HG03571 (cell line): ENCODE results near the gene MPHOSPH6.
"Not testable (repeated sequence)": the region's sequence is repeated elsewhere in the genome, so short reads cannot be mapped to it uniquely, and the experiment has no call there.

Experiments
- ATAC-seq: cut with Tn5 transposase; IDR thresholded peaks from one replicate; pipeline ENCODE4 v1.9.1; 2021; ENCODE audit not compliant: unreplicated experiment

Gene MPHOSPH6

DNA sequence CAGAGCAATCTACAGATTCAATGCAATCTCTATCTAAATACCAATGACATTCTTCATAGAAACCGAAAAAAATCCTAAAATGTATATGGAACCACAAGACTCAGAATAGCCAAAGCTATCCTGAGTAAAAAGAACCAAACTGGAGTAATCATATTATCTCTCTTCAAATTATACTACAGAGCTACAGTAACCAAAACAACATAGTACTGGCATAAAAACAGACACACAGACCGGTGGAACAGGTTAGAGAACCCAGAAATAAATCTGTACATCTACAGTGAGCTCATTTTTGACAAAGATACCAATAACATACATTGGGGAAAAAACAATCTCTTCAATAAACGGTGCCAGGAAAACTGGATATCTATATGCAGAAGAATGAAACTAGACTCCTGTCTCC, 45.4 kb downstream of the MPHOSPH6 start:
- ATAC-seq: no peak

DNA sequence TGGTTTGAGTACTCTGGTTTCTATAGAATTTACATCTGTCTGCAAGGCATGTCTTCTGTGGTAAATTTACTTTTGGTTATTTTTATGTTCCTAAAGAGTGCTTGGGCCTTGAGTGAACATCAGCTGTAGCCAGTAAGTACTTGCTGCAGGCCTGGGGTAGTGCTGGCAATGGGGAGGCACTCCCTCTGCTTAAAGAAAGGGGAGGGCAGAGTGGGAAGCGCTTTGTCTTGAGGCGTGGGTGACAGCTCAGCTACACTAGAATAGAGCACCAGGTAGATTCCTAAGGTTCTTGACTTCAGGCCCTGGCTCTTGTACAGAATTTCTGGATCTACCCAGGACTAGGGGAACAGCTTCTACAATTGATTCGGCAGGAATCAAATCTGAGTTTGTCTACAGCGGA, 50.6 kb downstream of the MPHOSPH6 start:
- ATAC-seq: no peak

DNA sequence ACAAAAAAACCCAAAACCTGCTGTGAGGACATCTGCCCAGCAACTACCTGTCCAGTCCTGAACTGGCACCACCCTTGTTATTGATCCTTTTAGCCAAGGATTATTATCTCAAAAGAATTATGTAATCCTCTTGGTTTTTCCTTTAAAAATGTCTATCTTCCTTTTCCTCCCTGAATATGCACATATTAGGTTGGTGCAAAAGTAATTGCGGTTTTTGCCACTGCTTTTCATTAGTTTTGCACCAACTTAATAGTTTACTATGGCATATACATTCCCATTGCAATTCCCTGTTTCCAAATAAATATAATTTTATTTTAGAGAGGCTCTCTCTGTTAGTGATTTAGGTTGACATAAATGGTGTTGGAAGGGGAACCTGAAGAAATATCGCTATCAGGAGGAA, 51.3 kb downstream of the MPHOSPH6 start:
- ATAC-seq: no peak

DNA sequence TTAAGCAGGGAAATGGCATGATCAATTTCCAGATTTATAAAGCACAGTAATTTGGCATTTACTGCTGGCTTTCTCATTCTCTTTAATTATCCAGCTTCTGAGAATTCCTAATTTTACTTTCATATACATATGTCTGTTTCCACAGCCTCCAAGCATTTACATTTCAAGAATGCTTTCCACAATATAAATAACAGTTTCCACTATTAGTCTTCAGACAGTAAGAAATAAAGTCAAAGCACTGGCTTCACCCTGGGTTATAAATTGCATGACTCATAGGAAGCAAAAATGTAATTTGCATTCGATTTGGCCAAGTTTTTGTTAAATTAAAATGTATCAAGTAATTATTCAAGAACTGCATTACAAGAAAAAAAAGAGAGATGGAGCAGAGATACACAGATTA, 53.5 kb downstream of the MPHOSPH6 start:
- ATAC-seq: no peak

DNA sequence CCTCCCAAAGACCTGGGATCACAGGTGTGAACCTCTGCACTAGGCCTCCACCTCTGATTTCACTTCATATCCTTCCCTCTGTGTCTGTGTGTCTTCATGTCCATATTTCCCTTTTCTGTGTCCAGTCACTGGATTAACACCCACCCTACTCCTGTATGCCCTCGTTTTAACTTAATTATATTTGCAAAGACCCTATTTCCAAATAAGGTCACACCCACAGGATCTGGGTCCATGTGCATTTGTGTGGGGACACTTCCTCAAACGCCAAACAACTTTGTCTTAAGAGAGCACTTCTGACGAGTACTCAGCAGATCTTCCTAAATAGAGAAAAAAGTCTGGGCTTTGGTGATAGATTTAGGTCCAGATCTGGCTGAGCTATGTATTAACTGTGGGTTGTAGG, 56.3 kb downstream of the MPHOSPH6 start:
- ATAC-seq: no peak

DNA sequence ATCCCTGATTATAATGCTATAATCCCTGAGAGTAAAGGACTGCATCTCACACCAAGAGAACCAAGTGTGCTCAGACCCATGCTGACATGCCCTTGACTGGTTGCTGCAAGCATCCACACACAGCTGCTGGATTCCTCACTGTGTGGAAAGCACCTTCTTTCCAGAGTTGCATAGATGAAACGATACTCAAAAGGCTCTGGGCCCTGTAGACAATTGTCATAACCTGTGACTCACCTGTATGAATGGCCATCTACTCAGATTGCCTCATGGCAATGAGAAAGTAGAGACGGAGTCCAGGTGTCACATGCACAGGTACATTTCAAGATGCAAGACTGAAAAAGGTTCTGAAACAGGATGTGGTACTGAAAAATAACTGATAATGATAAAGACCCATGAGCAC, 58.1 kb downstream of the MPHOSPH6 start:
- no peak for ATAC-seq

DNA sequence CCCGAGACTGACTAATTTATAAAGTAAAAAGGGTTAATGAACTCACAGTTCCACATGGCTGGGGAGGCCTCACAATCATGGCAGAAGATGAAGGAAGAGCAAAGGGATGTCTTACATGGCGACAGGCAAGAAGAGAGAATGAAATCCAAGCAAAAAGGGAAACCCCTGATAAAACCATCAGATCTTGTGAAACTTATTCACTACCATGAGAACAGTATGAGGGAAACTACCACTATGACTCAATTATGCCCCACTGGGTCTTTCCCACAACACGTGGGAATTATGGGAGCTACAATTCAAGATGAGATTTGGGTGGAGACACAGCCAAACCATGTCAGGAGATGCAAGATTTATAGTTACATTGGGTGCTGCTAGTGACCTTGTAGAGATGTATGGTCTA, 60.8 kb downstream of the MPHOSPH6 start:
- not testable (repeated sequence) for ATAC-seq

DNA sequence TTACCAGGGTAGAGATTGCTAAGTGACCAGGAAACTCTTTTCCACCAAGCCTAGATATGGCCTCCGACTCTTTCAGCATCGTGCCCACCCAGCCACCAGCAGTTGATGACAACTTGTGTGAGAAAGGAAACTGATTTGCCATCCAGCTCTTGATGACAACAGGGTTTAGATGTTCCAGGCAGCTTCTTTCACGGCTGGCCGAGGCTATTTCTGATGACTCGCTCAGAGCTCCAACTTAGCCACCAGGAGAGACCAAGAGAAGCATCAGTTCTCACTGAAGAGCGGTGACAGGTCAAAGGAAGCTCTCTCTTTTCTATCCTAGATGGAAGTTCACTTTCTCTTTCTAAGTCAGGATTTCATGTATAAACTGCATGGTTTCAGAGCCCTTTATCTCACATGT, 61.2 kb downstream of the MPHOSPH6 start:
- ATAC-seq: no peak

DNA sequence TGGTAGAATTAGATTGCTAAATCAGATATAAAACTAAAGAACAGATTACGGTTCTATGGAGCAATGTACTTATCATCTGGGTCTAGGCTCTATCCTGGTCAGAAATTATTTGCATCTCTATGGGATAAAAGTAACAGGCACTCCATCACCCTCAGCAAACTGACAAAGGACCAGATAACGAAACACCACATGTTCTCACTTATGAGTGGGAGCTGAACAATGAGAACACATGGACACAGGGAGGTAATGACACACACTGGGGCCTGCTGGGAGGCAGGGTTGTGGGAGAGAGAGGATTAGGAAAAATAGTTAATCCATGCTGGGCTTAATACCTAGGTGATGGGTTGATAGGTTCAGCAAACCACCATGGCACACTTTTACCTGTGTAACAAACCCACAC, 61.9 kb downstream of the MPHOSPH6 start:
- ATAC-seq: no peak

DNA sequence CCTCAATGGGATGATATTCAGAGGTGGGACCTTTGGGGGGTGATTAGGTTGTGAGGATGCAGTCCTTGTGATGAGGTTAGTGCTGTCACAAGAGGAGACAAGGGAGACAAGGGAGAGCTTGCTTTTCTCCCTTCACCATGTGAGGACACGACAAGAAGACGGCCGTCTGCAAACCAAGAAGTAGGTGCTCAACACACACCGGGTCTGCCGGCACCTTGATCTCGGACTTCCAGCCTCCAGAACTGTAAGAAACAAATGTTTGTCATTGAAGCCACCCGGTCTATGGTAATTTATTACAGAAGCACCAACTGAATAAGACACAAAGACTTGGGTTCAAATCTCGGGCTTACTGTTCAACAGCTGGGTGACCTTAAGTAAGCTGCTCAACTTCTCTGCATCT, 64.9 kb downstream of the MPHOSPH6 start:
- ATAC-seq: no peak
